Kidney epithelial cell (primary cell): ENCODE data around the gene HIC2. TPM values are rescaled to one million over a fixed set of nuclear protein-coding genes. Genes with fewer than 3 reads are reported as not detected.

Experiments
- DNase-seq: peaks from one replicate; pipeline ENCODE4 v3.0.0-alpha.2; 2010; ENCODE audit warnings: low read depth
- H3K27me3 ChIP-seq: 2 replicates; pipeline ENCODE4 v1.6.0; 2011; ENCODE audit warnings: low read length; ENCODE audit not compliant: control insufficient read depth, insufficient read depth
- H3K36me3 ChIP-seq: 2 replicates; pipeline ENCODE4 v1.5.1; 2011; ENCODE audit warnings: low read length; ENCODE audit not compliant: control insufficient read depth, insufficient read depth
- H3K4me3 ChIP-seq: 2 replicates; pipeline ENCODE4 v1.5.1; 2011; ENCODE audit warnings: low read depth, mild to moderate bottlenecking, control low read depth, low read length
- CTCF ChIP-seq: IDR thresholded peaks from 2 replicates; pipeline ENCODE4 v1.5.1; 2011; ENCODE audit warnings: mild to moderate bottlenecking, moderate library complexity, low read length, control low read depth, inconsistent platforms; ENCODE audit not compliant: insufficient read depth, poor library complexity, severe bottlenecking
- total RNA-seq: library from RNA; depleted of rRNA; stranded (reverse); fragments of >200 nt; gene quantifications from 2 replicates; pipeline ENCODE4 v1.2.3, GENCODE V29; 2015

Gene HIC2
- total RNA-seq, 1 donor from 2014 or later = 5.9 TPM

- no peak for TF ChIP-seq CTCF
- no peaks in the 10 kb centered on the region for H3K36me3 ChIP-seq
- DNase-seq = no peak
- no peaks in the 10 kb centered on the region for H3K27me3 ChIP-seq
- no peak overlapping the region for H3K4me3 ChIP-seq
These were observed 29.9 kb downstream of the HIC2 start for GRCh38 chr22:21446827-21447690.

- Histone ChIP-seq H3K36me3 (no peaks in the 10 kb centered on the region), H3K27me3 (no peaks in the 10 kb centered on the region), H3K4me3 (no peak overlapping the region)
- TF ChIP-seq CTCF = peak; percentile 33
- no peak for DNase-seq
These were observed 30.7 kb downstream of the HIC2 start for GRCh38 chr22:21447694-21448402.

GRCh38 chr22:21448627-21449416 is 31.7 kb downstream of the HIC2 start:
- Histone ChIP-seq H3K36me3 (no peaks in the 10 kb centered on the region), H3K27me3 (no peaks in the 10 kb centered on the region), H3K4me3 (no peak overlapping the region)
- TF ChIP-seq CTCF = no peak
- no peak for DNase-seq

GRCh38 chr22:21449531-21450319 is 32.6 kb downstream of the HIC2 start:
- no peak for TF ChIP-seq CTCF
- DNase-seq = no peak
- Histone ChIP-seq H3K27me3 (no peaks in the 10 kb centered on the region), H3K4me3 (no peak overlapping the region), H3K36me3 (no peaks in the 10 kb centered on the region)

GRCh38 chr22:21450320-21450831 is 33.2 kb downstream of the HIC2 start:
- TF ChIP-seq CTCF = no peak
- no peaks in the 10 kb centered on the region for H3K27me3 ChIP-seq
- no peak for DNase-seq

More at GRCh38 chr22:21450320-21450831, 33.2 kb downstream of the HIC2 start:
- Histone ChIP-seq H3K4me3 (no peak overlapping the region), H3K36me3 (no peaks in the 10 kb centered on the region)
